ENCODE measurements around the gene MTFR1L.

The MTFR1L gene

DNA sequence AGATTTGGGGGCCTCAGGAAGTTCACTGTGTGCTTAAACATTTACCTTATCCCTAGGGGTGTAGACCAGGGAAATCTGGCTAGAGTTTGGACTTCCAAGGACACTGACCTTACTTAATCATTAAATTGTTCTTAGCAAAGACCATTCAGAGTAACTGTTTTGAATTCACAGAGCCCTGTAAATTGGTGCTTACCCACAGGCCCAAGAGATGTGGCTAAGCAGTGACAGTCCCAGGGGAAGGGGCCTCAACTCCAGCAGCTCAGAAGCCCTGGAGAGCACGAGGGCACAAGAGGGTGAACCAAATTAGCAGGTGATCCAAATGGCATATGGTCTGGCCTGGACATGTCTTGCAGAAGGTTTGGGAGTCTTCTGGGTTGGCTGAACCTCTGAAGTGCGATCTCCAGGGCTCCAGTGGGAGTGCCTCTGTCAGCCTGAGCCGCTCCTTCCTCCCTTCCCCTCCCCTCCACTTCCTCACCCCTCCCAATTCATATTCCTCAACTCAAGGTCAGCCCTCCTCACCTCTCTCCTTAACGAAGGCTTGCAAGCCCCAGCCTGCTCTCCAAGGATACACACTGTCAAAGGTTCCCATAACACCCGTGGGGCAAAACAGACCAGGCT lies 51.4 kb downstream of the MTFR1L start:
- H3K4me1 ChIP-seq (ENCODE audit: control insufficient read depth in 5 of 5, insufficient read depth in 5 of 5, low read length in 5 of 5) = peaks cover 2 to 51% (median 36%) of the 10 kb centered on the region in 5 donors

DNA sequence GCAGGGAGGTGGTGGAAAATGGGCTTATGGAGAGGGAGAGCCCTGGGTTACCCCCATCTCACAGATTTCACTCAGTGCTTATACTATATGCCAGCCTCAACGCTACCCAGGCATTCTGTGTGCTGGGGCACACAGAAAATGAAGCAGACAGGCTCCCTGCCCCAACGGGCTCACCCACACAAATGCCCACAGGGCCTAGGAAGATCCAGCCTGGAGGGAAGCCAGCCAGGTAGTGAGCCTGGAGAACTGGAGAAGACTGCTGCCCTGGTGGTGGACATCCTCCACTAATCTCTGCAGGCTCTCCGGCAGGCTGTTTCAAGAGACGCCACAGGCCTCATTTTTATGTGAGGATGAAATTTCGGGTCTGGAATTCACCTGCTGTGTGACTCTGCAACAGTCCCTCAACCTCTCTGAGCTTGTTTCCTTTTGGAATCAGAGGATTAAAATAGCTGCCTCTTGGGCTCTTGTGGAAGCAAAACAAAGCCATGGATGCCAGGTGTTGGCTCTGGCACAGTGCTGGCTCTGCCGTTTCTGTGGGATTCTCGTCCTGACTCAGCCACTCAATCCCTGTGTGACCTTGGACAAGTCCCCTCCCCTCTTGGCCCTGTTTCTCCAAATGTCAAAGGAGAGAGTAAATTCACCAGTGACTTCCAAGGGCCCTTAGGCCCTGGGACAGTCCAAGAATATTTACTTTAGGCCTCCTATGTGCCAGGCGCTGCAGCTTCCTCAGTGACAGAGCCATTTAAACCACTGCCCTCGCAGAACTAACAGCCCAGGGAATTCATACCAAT lies 52.1 kb downstream of the MTFR1L start:
- Histone ChIP-seq H3K4me3 (ENCODE audit: low read depth in 1 of 5, low read length in 5 of 5) (no peak overlapping the region), H3K36me3 (ENCODE audit: control insufficient read depth in 5 of 5, insufficient read depth in 5 of 5, low read length in 5 of 5) (peaks cover 0 to 6% (median 0%) of the 10 kb centered on the region in 5 donors), H3K9ac (ENCODE audit: low read length in 5 of 5) (no peak overlapping the region), H3K27ac (ENCODE audit: low read depth, low read length) (no peak overlapping the region), H3K4me1 (ENCODE audit: control insufficient read depth in 5 of 5, insufficient read depth in 5 of 5, low read length in 5 of 5) (peaks cover 2 to 53% (median 36%) of the 10 kb centered on the region in 5 donors), H3K27me3 (ENCODE audit: control insufficient read depth in 5 of 5, insufficient read depth in 4 of 5, low read length in 5 of 5) (no peaks in the 10 kb centered on the region), H3K9me3 (ENCODE audit: control insufficient read depth in 5 of 5, low read length in 5 of 5) (no peaks in the 10 kb centered on the region)

More for the DNA sequence above, 51.4 kb downstream of the MTFR1L start:
- no peaks in the 10 kb centered on the region for H3K27me3 ChIP-seq (ENCODE audit: control insufficient read depth in 5 of 5, insufficient read depth in 4 of 5, low read length in 5 of 5)
- no peak overlapping the region for H3K27ac ChIP-seq (ENCODE audit: low read depth, low read length)
- H3K4me3 ChIP-seq (ENCODE audit: low read depth in 1 of 5, low read length in 5 of 5) = no peak overlapping the region
- peak overlapping the region in 1 of 5 donors; percentile 14 for H3K9ac ChIP-seq (ENCODE audit: low read length in 5 of 5)
- H3K9me3 ChIP-seq (ENCODE audit: control insufficient read depth in 5 of 5, low read length in 5 of 5) = no peaks in the 10 kb centered on the region
- H3K36me3 ChIP-seq (ENCODE audit: control insufficient read depth in 5 of 5, insufficient read depth in 5 of 5, low read length in 5 of 5) = peaks cover 0 to 6% (median 0%) of the 10 kb centered on the region in 5 donors

DNA sequence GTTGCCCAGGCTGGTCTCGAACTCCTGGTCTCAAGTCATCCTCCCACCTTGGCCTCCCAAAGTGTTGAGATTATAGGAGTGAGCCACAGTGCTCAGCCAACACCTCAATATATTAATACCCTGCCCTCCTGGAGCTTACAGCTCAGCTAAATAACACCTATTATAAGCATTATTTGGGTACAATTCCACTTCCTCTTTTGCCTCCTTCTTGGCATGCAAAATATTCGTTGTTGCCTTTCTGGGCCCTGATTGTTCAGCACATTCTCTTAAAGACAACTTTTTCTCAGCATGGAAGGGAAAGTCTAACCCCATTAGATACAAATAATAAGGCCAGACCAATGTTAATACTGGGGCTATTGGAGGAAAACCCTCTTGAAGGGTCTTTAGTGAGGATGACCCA lies 53.0 kb downstream of the MTFR1L start:
- Histone ChIP-seq H3K9me3 (ENCODE audit: control insufficient read depth in 5 of 5, low read length in 5 of 5) (no peaks in the 10 kb centered on the region), H3K4me1 (ENCODE audit: control insufficient read depth in 5 of 5, insufficient read depth in 5 of 5, low read length in 5 of 5) (peaks cover 2 to 53% (median 36%) of the 10 kb centered on the region in 5 donors), H3K9ac (ENCODE audit: low read length in 5 of 5) (peak overlapping the region in 1 of 5 donors; percentile 28), H3K36me3 (ENCODE audit: control insufficient read depth in 5 of 5, insufficient read depth in 5 of 5, low read length in 5 of 5) (peaks cover 0 to 6% (median 0%) of the 10 kb centered on the region in 5 donors), H3K27ac (ENCODE audit: low read depth, low read length) (no peak overlapping the region), H3K4me3 (ENCODE audit: low read depth in 1 of 5, low read length in 5 of 5) (no peak overlapping the region), H3K27me3 (ENCODE audit: control insufficient read depth in 5 of 5, insufficient read depth in 4 of 5, low read length in 5 of 5) (no peaks in the 10 kb centered on the region)

DNA sequence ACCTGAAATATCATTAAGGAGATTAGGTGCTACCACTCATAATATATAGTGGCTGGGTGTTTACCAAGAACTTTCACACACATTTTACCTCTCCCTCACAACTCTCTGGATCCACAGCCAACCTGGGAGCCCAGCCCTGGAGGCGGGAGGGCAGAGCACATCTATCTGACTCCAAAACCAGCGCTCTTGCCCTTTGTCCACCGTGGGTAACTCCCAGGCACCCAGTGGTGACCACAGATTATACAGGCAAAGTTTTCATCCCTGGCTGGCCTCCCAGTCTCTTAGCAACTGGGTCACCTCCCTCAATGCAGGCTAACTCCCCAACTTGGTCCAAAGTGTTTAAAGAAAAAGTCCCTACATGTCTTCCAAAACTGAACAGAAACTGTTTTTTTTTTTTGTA lies 53.4 kb downstream of the MTFR1L start:
- peaks cover 0 to 6% (median 0%) of the 10 kb centered on the region in 5 donors for H3K36me3 ChIP-seq (ENCODE audit: control insufficient read depth in 5 of 5, insufficient read depth in 5 of 5, low read length in 5 of 5)
- peaks cover 2 to 53% (median 36%) of the 10 kb centered on the region in 5 donors for H3K4me1 ChIP-seq (ENCODE audit: control insufficient read depth in 5 of 5, insufficient read depth in 5 of 5, low read length in 5 of 5)
- no peaks in the 10 kb centered on the region for H3K27me3 ChIP-seq (ENCODE audit: control insufficient read depth in 5 of 5, insufficient read depth in 4 of 5, low read length in 5 of 5)
- H3K27ac ChIP-seq (ENCODE audit: low read depth, low read length) = no peak overlapping the region
- no peak overlapping the region for H3K4me3 ChIP-seq (ENCODE audit: low read depth in 1 of 5, low read length in 5 of 5)
- H3K9me3 ChIP-seq (ENCODE audit: control insufficient read depth in 5 of 5, low read length in 5 of 5) = no peaks in the 10 kb centered on the region
- H3K9ac ChIP-seq (ENCODE audit: low read length in 5 of 5) = peak overlapping the region in 1 of 5 donors; percentile 28

DNA sequence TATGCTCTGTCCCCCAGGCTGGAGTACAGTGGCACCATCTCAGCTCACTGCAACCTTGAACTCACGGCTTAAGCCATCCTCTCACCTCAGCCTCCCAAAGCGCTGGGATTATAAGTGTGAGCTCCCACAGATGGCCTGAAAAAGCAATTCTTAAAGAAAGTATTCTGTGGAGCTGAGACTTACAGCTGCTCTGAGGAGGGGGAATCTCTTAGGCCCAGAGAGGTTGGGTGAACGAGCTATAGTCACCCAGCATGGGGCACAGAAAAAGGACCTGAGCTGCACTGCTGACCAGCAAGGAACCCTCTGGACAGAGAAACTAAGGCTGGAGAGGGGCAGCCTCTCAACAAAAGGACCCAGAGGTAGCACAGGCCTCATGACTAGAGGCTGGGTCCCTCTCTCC lies 54.5 kb downstream of the MTFR1L start:
- peaks cover 0 to 6% (median 0%) of the 10 kb centered on the region in 5 donors for H3K36me3 ChIP-seq (ENCODE audit: control insufficient read depth in 5 of 5, insufficient read depth in 5 of 5, low read length in 5 of 5)
- peak overlapping the region in 3 of 5 donors; percentile 74 to 87 (median 77) for H3K9ac ChIP-seq (ENCODE audit: low read length in 5 of 5)
- H3K4me3 ChIP-seq (ENCODE audit: low read depth in 1 of 5, low read length in 5 of 5) = peak overlapping the region in 3 of 5 donors; percentile 62 to 75 (median 70)
- H3K9me3 ChIP-seq (ENCODE audit: control insufficient read depth in 5 of 5, low read length in 5 of 5) = no peaks in the 10 kb centered on the region
- no peak overlapping the region for H3K27ac ChIP-seq (ENCODE audit: low read depth, low read length)
- H3K27me3 ChIP-seq (ENCODE audit: control insufficient read depth in 5 of 5, insufficient read depth in 4 of 5, low read length in 5 of 5) = no peaks in the 10 kb centered on the region
- peaks cover 2 to 53% (median 36%) of the 10 kb centered on the region in 5 donors for H3K4me1 ChIP-seq (ENCODE audit: control insufficient read depth in 5 of 5, insufficient read depth in 5 of 5, low read length in 5 of 5)

DNA sequence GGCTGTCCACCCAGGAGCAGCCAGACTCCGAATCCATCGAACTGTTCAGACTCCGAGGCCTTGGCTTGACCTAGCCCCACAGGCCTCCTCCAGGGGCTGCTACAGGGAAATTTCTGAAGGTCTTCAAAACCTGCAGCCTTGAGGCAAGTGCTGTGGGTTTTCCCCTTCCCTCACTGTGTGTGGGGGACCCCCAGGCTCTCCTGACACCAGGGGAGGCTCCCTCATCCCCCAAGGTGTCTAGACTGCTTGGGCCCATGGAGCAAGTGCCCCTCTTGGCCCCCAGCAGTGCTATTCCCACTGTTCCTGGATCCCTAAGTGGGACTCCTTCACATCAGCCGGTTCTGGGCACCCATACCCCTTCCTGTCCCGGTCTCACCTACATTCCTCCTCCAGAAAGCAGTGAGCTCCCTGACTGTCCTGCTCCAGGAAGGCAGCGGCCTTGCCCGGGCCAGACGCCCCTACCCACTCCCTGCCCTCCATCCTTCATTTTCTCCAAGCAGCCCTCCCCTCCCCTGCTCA lies 54.9 kb downstream of the MTFR1L start:
- H3K36me3 ChIP-seq (ENCODE audit: control insufficient read depth in 5 of 5, insufficient read depth in 5 of 5, low read length in 5 of 5) = peaks cover 0 to 6% (median 0%) of the 10 kb centered on the region in 5 donors
- H3K27ac ChIP-seq (ENCODE audit: low read depth, low read length) = peak overlapping the region; percentile 37
- peaks cover 2 to 53% (median 36%) of the 10 kb centered on the region in 5 donors for H3K4me1 ChIP-seq (ENCODE audit: control insufficient read depth in 5 of 5, insufficient read depth in 5 of 5, low read length in 5 of 5)
- no peaks in the 10 kb centered on the region for H3K9me3 ChIP-seq (ENCODE audit: control insufficient read depth in 5 of 5, low read length in 5 of 5)
- H3K9ac ChIP-seq (ENCODE audit: low read length in 5 of 5) = peak overlapping the region; percentile 16 to 87 (median 74)
- peak overlapping the region; percentile 62 to 75 (median 70) for H3K4me3 ChIP-seq (ENCODE audit: low read depth in 1 of 5, low read length in 5 of 5)
- H3K27me3 ChIP-seq (ENCODE audit: control insufficient read depth in 5 of 5, insufficient read depth in 4 of 5, low read length in 5 of 5) = no peaks in the 10 kb centered on the region

DNA sequence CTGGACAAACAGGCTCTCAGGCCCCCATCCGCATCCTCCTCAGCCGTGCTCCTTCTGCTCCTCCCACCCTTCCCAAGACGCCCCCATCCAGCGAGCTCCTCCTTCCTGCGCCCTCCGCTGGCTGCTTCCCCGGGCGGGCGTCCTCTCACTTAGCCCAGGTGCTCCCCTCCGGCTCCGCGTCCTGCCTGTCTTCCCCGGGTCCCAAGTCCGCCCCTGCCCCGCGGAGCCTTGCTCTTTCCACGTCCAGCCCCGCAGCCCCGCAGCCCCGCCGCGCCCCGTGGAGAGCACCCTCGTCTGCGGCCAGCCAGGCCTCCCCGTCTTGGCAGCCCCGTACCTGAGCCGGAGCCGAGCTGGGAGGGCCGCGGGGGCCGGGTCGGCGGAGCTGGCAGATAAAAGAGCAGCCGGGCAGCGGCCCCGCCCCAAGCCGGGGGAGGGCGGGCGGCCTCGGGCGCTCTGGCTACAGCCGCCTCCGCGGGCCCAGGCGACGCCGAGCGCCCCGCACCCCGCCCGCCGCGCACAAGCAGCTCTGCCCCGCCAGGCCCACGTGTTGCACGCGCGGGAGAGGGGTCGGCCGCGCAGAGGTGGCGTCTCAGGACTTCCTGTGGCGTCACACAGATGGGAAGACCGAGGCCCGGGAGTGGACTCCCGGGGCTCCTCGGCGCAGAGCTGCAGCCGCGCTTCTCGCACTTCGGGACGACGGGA lies 55.6 kb downstream of the MTFR1L start, which contains the start of gene PAQR7:
TSS of gene PAQR7 (minus strand) at position 555 of the 702 bp plus-strand sequence. CDS start 11,869 bp downstream, outside the sequence.
- no peaks in the 10 kb centered on the region for H3K9me3 ChIP-seq (ENCODE audit: control insufficient read depth in 5 of 5, low read length in 5 of 5)
- H3K4me1 ChIP-seq (ENCODE audit: control insufficient read depth in 5 of 5, insufficient read depth in 5 of 5, low read length in 5 of 5) = peaks cover 2 to 53% (median 36%) of the 10 kb centered on the region in 5 donors
- peaks cover 0 to 2% (median 0%) of the 10 kb centered on the region in 5 donors for H3K36me3 ChIP-seq (ENCODE audit: control insufficient read depth in 5 of 5, insufficient read depth in 5 of 5, low read length in 5 of 5)
- H3K9ac ChIP-seq (ENCODE audit: low read length in 5 of 5) = peak within 1 kb of the TSS; percentile 16 to 87 (median 74)
- peak within 1 kb of the TSS; percentile 37 for H3K27ac ChIP-seq (ENCODE audit: low read depth, low read length)
- no peaks in the 10 kb centered on the region for H3K27me3 ChIP-seq (ENCODE audit: control insufficient read depth in 5 of 5, insufficient read depth in 4 of 5, low read length in 5 of 5)
- H3K4me3 ChIP-seq (ENCODE audit: low read depth in 1 of 5, low read length in 5 of 5) = peak within 1 kb of the TSS; percentile 62 to 75 (median 70)

DNA sequence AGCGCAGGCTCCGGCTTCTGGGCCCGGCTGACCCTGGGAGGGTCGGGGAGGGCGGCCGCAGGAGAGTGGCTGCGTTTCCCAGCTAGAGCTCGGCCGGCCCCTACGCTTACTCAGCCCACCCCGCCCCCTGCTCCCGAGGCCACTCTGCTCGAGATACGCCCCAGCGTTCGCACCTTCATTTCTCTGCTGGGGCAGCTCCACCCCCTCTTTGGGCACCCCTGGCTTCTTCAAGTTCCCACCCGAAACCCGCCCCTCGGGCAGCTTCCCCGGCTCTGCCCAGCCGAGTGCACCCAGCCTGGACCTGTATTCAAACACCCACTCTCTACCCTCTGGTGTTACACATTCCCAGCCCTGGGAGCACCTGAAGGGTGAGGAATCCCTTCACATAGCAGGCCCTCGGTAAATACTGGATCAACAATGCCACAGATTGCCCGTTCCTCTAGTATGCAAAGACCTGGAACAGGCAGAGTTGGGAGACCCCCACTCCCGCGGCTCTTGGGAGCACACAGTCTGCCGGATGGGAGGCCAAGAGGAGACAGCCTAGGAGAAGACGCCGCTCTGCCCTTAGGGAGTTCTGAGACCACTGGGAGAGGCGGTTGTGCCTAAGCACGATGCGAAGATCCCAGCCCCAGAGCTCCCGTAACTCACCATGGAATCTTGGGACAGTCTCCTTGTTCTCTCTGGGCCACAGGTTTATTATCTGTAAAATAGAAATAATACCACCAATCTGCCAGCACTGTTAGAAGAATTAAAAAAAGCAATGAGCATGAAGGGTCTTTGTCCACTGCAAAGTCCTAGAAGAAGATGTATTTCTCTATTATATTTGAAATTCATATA lies 56.3 kb downstream of the MTFR1L start:
- Histone ChIP-seq H3K4me1 (ENCODE audit: control insufficient read depth in 5 of 5, insufficient read depth in 5 of 5, low read length in 5 of 5) (peaks cover 2 to 47% (median 35%) of the 10 kb centered on the region in 5 donors), H3K9ac (ENCODE audit: low read length in 5 of 5) (peak overlapping the region in 4 of 5 donors; percentile 53 to 73 (median 68)), H3K27ac (ENCODE audit: low read depth, low read length) (no peak overlapping the region), H3K9me3 (ENCODE audit: control insufficient read depth in 5 of 5, low read length in 5 of 5) (no peaks in the 10 kb centered on the region), H3K27me3 (ENCODE audit: control insufficient read depth in 5 of 5, insufficient read depth in 4 of 5, low read length in 5 of 5) (no peaks in the 10 kb centered on the region), H3K4me3 (ENCODE audit: low read depth in 1 of 5, low read length in 5 of 5) (peak overlapping the region in 4 of 5 donors; percentile 62 to 75 (median 72)), H3K36me3 (ENCODE audit: control insufficient read depth in 5 of 5, insufficient read depth in 5 of 5, low read length in 5 of 5) (no peaks in the 10 kb centered on the region)

DNA sequence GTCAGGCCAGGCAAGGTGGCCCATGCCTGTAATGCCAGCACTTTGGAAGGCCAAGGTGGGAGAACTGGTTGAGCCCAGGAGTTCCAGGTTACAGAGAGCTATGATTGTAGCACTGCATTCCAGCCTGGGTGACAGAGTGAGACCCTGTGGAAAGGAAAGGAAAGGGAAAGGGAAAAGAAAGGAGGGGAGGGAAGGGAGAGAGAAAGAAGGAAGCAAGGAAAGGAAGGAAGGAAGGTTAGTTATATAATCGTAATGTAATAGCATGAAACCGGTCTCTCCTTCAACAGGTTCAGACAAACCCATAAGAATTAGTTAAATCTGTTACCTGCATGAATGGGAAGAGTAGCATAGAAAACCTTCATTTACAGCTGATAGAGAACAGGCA lies 56.9 kb downstream of the MTFR1L start:
- Histone ChIP-seq H3K4me1 (ENCODE audit: control insufficient read depth in 5 of 5, insufficient read depth in 5 of 5, low read length in 5 of 5) (peaks cover under 1 to 41% (median 29%) of the 10 kb centered on the region in 5 donors), H3K9ac (ENCODE audit: low read length in 5 of 5) (no peak overlapping the region), H3K27me3 (ENCODE audit: control insufficient read depth in 5 of 5, insufficient read depth in 4 of 5, low read length in 5 of 5) (no peaks in the 10 kb centered on the region), H3K36me3 (ENCODE audit: control insufficient read depth in 5 of 5, insufficient read depth in 5 of 5, low read length in 5 of 5) (no peaks in the 10 kb centered on the region), H3K27ac (ENCODE audit: low read depth, low read length) (no peak overlapping the region), H3K4me3 (ENCODE audit: low read depth in 1 of 5, low read length in 5 of 5) (no peak overlapping the region), H3K9me3 (ENCODE audit: control insufficient read depth in 5 of 5, low read length in 5 of 5) (no peaks in the 10 kb centered on the region)

All from subcutaneous abdominal adipose tissue (tissue), 5 donors.